Activated CD8-positive, alpha-beta memory T cell treated with anti-CD3 and anti-CD28 coated beads for 36 hours (primary cell): ENCODE results near the gene UNG. TPM values are rescaled to one million over a fixed set of nuclear protein-coding genes. Genes with fewer than 3 reads are reported as not detected.

Experiments used
- CTCF ChIA-PET: fragments of 350-600 bp; sonication (Branson Sonifier 250); formaldehyde crosslinking; loops from one replicate; lab custom pipeline; 2021; ENCODE audit warnings: antibody characterized with exemption; lab: Charles Lee
- POLR2A ChIA-PET: fragments of 350-600 bp; sonication (Branson Sonifier 250); formaldehyde crosslinking; loops from one replicate; lab custom pipeline; 2021; ENCODE audit warnings: antibody characterized with exemption; lab: Charles Lee
- total RNA-seq, 2 experiments: library from RNA; stranded (reverse); gene quantifications; one replicate each; pipeline ENCODE4 v1.2.3, GENCODE V29; 2021

UNG gene
- total RNA-seq, 2 experiments from 2014 or later = 96.7 to 106 TPM

DNA sequence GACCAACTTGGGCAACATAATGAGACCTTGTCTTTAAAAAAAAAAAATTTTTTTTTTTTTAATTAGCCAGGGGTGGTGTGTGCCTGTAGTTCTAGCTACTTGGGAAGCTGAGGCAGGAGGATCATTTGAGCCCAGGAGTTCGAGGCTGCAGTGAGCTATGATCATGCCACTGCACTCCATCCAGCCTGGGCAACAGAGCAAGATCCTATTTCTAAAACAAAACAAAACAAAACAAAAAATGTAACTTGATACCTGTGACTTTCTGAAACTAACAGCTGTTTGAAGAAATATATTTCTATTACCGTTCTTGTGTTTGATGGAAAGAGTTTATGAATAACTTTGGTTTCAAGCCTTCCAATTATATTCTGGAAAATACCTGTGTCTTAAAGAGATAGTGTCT is 17.2 kb downstream of the UNG start:
- CTCF ChIA-PET = interaction anchor here (0.5 to 1.0 kb wide), 3 partner anchors 9 to 1006 kb away, joined by 3 read pairs; no protein-coding TSS in a partner anchor
- POLR2A ChIA-PET = interaction anchor here (0.6 kb wide), 1 partner anchor 8 kb away, joined by 20 read pairs; no protein-coding TSS in a partner anchor

DNA sequence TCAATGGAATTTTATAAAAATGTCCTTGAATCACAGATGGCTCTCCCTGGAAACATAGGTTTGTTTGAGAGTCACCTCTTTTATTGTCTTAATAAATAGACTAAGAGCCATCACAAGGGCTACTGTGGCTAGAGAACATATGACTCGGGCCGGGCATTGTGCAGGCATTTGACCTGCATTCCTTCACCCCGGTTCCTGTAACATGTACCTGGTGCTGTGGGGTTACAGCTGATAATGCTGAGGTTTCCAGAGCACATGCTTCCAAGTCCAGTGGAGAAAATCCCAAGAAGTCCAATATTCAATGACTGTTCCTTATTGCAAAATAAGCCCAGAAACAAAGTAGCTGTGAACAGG is 18.0 kb downstream of the UNG start:
- ChIA-PET POLR2A (no interaction called here), CTCF (interaction anchor here (0.5 kb wide), 1 partner anchor 274 kb away, joined by 3 read pairs; no protein-coding TSS in a partner anchor)

DNA sequence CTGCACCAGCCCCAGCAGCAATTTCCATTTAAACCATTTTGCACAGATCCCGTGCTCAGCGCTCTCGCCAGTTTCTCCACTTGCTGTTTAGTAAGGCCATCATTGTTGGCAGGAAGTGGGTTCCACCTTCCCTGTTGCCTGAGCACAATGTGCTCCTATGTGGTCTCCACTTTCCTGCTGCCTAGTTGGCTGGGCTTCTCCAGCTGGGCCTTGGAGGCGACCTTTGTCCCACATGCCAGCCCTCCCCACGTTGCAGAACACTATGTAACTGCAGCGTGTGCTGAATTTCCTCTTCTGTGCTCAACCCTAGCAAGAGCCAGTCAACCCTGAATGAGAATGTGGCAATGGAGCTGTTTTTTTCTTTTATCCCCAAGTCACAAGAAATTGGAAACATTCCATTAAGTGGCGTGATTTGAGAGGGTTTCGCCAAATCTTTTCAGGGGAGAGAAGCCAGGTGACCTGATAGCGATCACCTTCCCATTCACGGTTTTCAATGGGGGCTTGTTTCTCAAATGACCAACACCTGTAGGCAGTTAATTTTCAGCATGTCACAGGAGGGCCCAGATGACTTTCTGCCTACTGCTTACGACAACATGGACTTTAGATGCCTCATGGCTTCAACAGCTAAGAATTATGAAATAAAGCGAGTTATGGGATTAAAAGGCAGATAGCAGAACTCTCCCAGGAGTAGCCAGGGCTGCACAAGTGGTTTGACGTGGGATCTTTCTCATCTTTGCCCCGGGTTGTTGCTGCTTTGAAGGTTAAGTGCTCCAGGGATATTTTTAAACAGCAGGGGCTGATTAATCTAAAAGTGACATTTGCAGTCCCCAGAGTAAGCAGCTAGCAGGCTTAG is 18.6 kb downstream of the UNG start, which contains the start of gene ACACB:
Gene ACACB, plus strand, starts transcription at position 830 of the 853 bp plus-strand sequence. CDS start 22,819 bp downstream, outside the sequence.
- CTCF ChIA-PET = no interaction called here
- POLR2A ChIA-PET = no interaction called here

DNA sequence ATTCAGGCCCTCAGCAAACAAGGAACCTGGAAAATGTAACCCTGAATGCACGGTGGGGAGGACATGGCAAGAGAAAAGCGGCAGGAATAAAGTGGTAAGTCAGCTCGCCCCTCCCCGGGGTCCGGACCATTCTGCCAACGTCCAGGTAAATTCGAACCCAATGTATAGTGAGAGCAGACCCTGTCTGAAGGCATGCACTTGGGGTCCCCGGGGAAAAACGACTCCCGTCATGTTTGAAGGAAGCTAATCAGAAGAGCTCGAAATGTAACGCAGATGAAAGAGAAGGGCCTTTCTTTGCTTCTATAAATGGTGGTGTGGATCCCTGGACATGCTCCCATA is 19.2 kb downstream of the UNG start:
- ChIA-PET POLR2A (interaction anchor here (1.1 kb wide), 1 partner anchor 9 kb away, joined by 3 read pairs; no protein-coding TSS in a partner anchor), CTCF (no interaction called here)

DNA sequence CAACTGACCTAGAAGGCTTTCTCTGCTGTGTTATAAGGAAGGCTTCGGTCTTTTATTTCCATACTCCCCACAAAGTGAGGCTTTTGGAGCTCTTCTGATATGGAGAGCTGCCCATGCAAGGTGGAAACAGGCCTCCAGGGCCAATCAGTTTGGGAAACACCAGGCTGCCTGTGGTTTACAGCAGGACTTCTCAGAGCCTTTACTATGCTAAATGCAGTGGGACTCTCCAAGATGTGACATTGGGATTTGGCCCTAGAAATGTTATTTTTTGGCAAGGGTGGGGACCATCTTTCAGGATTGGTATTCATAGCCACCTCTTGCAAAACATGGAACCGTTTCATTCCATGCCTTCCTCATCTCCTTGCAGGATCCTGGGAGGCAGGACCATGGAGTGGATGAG is 22.7 kb downstream of the UNG start:
- ChIA-PET POLR2A (no interaction called here), CTCF (no interaction called here)

DNA sequence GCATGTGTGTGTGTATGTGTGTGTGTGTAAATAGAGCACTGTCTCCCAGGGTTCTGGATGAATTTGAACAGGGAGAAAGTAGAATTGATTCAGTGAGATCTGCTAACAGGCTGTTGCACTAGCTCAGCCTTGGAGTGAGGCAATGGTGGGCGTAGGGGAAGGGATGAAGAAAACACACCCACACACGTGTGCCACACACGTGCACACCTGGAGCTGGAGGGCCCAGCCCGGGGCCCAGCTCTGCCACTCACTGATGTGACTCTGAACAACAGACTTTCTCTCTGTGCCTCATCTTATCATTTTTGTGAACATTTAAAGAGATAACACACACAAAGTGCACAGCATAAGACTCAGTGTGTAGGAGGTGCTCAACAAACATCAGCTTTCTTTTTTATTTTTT is 23.2 kb downstream of the UNG start:
- POLR2A ChIA-PET = no interaction called here
- CTCF ChIA-PET = interaction anchor here (1.2 kb wide), 1 partner anchor 9 kb away, joined by 3 read pairs; no protein-coding TSS in a partner anchor

DNA sequence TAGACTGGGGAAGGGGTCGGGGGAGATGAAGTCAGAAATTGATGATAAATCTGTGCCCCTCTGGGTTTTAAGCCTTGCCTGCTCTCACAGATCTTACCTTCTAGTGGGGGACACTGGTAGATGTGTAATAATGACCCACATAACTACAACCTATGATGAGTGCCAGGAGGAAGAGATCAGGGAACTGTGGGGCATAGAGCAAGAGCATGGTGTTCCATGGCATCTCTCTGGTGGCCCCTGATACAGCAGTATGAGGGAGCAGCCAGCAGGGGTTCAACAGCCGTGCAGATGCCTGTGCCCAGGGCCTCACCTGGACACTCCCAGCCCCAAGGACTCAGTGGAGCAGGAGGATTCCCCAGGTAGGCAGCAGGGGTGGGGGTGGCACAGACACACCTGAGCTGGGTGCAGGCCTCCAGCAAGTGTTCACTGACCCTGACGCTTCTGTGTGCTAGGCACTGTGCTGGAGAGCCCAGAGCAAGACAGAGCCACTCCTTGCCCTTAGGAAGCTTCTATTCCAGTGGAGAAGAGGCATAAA is 24.0 kb downstream of the UNG start:
- CTCF ChIA-PET = interaction anchor here (1.2 kb wide), 1 partner anchor 10 kb away, joined by 3 read pairs; no protein-coding TSS in a partner anchor
- POLR2A ChIA-PET = no interaction called here

DNA sequence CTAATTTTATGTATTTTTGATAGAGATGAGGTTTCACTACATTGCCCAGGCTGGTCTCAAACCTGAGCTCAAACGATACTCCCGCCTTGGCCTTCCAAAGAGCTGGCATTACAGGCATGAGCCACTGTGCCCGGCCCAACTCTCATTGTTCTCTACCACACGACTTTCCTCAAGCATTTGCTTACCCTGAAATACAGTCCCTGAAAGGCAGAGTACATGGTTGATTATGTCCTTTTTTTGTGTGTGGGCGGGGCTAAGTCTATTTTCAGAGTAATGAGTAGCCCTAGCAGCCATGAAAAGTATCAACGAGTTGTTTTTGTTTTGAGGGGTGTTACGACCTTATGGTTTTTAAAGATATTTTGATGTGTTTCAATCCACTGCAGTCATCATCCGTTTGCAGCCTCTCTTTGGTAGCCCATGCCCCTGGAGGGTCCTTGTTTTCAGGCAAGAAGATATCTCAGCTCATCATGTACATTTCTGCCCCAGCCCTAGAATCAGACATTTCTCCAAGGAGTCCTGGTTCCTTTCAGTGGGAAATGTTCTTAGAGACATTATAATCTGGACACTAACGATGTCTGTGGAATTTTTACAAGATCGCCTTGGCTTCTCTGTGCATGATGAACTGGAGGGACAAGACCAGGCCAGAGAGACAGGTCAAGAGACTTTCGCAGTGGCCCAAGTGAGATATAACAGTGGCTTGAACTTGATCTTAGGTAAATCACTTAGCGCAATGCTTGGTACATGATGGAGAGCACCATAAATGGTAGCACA is 27.7 kb downstream of the UNG start:
- ChIA-PET POLR2A (no interaction called here), CTCF (no interaction called here)

DNA sequence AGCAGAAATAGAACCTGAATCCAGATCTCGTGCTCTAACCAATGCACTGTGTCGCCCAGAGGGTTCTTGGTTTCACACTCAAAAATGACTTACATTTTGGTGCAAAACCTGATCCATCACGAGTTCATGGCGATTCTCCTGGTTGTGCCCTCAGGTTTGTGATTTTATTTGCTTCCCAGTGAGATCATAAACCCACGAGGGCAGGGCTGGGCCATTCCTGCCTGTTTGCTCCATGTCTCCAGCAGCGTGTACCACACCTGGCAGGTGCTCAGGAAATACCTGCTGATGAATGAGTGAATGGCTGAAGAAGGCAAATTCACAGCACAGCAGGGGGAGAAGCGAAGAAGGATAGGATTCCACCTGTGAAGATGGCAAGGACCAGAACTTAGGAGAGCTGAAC is 28.4 kb downstream of the UNG start:
- CTCF ChIA-PET = no interaction called here

DNA sequence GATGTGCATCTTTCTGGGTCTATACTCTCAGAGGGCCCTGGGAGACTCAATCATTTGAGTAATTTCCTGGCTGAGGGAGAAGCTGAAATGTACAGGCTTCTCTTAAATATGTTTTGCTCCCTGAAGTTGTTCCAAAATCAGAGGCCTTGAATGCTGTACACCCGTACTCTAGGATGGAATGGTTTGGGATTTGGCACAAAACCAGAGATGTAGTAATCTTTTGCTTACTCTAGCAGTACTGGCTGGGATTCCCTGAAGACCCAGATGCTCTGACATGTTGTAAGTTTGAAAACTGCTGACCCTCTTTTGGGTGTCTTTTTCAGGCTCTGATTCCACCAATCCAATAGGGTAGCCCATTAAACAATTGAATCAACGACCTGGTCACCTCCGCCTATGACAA is 29.4 kb downstream of the UNG start:
- CTCF ChIA-PET = no interaction called here
- POLR2A ChIA-PET = no interaction called here

More for the DNA sequence above, 28.4 kb downstream of the UNG start:
- POLR2A ChIA-PET = no interaction called here

DNA sequence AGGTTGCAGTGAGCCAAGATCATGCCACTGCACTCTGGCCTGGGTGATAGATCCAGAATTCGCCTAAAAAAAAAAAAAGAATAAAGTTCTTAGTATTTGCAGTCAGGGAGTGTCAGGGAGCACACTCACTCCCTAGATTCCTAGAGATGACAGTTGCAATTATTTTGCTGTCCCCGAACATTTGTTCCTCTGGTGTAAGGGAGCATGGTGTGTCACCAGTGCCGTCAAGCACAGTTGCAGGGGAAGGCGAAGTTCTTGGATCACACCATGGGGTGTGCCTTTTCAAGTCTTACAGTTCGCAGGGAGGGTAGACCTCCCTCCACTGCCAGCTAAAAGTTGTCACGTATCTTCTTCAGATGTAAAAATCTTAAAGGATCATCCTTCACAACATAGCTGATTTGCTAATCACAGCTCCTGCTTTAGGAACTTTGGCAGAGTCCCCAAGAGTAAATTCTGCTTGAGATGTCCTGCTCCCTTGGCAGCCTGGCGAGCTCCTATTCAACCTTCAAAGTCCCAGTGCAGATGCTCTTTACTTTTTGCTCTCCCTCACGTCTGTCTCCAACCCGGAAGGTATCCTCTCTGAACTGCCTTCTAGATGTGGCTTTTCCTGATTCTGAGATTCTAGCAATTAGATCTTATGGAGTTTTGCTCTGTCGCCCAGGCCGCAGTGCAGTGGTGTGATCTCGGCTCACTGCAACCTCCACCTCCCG is 30.3 kb downstream of the UNG start:
- CTCF ChIA-PET = no interaction called here

DNA sequence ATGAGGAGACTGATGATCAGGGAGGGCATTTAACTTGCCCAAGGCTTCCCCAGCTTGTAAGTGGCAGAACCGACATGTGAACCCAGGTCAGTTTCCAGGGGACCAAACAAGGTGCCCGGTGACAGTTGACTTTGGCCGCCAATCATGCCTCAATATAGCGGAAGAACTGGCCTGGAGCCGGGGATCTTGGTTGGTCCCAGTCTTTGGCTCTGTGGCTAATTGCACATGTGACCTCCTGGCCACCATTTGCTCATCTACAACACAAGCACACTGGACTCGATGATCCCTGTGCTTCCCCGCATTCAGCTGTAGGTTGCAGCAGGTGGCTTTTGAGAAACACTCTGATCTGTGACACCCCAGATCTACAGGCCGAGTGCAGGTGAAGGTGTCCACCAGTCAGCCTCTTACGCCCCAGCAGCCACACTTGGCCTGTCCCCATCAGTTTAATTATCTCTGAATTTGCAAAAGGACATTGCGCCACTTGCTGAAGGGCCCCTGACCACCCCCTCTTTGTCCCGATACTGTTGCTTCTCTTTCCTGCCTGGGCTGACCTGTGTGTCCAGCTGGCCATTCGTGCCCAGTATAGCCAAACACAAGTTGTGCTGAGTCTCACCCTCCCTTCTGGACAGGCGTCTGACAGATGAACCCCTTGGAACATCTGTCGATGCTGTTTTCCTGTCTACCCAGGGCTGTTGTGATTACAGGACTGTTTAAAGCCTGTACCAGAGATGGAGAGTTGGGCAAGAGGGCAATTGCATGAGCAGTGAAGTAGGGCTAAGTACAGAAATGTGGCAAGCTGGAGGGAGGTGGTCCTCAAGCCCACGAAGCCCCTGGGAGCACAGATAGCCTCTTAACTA is 33.1 kb downstream of the UNG start:
- CTCF ChIA-PET = no interaction called here

More for the DNA sequence above, 30.3 kb downstream of the UNG start:
- POLR2A ChIA-PET = no interaction called here

DNA sequence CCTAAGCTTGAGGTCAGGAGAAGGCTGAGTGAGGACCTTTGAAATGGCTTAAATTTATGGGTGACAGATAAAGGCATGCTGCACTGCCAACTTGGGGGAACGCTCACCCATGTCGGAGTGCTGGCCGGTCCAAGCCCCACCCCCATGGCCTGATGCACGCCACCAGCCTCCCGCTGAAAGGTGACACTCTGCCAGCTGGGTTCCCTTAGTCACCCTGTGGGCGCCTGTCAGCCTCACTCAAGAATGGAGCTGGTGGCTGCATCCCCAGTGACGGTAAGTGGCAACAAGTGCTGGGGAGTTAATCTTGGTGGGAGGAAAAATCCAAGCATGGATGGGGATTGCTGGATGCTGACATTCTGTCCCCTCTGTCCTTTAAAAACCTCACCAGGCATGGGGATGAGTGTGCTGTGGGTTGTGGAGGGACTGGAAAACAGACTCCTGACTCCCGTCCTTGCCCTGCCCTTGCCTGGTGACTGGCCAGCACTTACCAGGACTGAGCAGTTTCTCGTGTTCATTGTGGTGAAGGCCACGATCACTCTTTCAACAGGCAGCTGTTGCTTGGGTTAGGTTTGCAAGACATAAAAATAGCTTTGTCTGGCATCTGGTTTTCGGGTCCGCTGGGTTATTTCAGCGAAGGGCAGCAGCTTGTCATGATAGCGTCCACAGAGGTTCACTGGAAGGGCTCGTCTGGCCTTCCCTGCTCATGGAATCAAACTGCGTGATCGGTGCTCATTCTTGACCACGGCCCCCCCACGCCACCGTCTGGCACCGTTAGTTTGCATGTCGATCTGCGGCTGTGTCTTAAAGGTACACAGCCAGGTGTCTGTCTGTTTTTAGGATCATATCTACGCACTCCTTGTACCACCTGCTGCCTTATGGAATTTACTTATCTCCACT is 34.0 kb downstream of the UNG start:
- ChIA-PET POLR2A (no interaction called here), CTCF (no interaction called here)

More for the DNA sequence above, 33.1 kb downstream of the UNG start:
- POLR2A ChIA-PET = no interaction called here

DNA sequence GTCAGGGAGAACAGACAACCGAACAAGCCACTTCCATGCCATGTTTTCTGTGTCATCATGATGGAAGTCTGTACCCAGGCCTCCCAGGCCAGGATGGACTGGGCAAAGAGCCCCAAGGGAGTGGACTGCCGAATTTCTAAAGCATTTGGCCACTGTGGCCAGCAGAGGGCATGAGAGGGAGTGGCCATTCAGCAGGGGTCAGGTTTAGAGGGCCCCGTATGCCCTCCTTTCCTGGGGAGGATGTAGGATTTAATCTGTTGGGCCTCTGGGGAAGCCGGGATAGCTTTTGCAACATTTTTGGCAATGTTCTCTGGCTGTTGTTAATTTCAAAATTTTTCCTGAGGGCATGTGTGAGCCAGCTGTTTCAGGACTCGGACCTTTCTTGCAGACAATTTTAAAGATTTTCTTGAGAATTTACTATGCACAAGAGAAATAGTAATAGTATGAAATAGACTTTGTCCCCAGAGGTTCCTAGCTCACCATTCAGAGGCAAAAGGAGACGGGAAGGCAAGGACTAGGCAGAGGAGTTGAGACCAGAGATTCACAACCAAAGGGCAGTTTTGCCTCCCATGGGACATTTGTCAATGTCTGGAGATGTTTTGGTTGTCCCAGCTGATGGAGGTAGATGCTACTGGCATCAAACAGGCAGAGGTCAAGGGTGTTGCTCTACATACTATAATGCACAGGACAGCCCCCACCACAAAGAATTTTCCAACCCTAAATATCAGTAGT is 37.0 kb downstream of the UNG start:
- ChIA-PET POLR2A (no interaction called here), CTCF (interaction anchor here (0.9 kb wide), 1 partner anchor 263 kb away, joined by 3 read pairs; no protein-coding TSS in a partner anchor)

DNA sequence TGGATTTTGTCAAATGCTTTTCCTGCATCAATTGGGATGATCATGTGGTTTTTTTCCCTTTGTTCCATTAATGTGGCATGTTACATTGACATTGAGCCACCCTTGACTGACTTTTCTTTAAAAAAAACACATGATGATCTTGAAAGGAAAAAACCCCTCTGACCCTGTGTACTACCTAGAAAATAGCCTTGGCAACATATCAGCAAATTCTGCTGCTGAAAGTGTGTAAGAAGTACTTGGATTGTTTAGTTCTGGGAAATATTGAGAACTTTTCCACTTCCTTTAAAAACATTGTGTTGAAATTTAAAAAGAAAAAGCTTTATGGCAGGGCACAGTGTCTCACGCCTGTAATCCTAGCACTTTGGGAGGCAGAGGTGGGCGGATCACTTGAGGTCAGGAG is 39.7 kb downstream of the UNG start:
- ChIA-PET POLR2A (no interaction called here), CTCF (interaction anchor here (0.8 kb wide), 1 partner anchor 257 kb away, joined by 3 read pairs; no protein-coding TSS in a partner anchor)

DNA sequence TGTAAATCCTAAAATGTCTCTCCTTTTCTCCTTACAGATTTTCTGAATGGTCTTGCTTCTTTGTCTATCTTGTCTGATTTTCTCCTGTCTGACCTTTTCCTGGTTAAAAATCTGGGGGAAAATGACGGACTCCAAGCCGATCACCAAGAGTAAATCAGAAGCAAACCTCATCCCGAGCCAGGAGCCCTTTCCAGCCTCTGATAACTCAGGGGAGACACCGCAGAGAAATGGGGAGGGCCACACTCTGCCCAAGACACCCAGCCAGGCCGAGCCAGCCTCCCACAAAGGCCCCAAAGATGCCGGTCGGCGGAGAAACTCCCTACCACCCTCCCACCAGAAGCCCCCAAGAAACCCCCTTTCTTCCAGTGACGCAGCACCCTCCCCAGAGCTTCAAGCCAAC is 42.0 kb downstream of the UNG start:
- ChIA-PET POLR2A (no interaction called here), CTCF (interaction anchor here (0.8 kb wide), 1 partner anchor 9 kb away, joined by 3 read pairs; no protein-coding TSS in a partner anchor)

DNA sequence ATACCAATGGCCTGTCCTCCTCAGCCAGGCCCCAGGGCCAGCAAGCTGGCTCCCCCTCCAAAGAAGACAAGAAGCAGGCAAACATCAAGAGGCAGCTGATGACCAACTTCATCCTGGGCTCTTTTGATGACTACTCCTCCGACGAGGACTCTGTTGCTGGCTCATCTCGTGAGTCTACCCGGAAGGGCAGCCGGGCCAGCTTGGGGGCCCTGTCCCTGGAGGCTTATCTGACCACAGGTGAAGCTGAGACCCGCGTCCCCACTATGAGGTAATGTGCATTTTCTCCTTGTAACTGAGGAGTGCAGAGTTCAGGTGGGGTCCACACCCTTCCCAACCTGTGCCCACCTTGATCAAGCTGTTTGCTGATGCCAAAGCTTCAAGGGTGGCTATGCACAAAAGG is 42.4 kb downstream of the UNG start:
- POLR2A ChIA-PET = no interaction called here

More for the DNA sequence above, 42.4 kb downstream of the UNG start:
- CTCF ChIA-PET = no interaction called here
